ENCODE results near the gene TRAPPC10. TPM values are rescaled to one million over a fixed set of nuclear protein-coding genes. Genes with fewer than 3 reads are reported as not detected.

The TRAPPC10 gene
- total RNA-seq, 1 donor from 2014 or later = 20.0 TPM

DNA sequence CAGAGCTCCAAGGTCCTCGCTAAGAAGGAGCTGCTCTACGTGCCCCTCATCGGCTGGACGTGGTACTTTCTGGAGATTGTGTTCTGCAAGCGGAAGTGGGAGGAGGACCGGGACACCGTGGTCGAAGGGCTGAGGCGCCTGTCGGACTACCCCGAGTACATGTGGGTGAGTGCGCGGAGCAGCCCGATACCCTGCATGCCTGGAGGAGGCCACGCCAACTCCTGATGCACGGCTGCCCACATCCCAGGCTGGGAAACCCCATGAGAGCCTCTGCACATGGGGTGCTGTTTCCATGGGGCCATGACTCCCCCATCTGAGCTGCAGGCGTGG is 43.0 kb upstream of the TRAPPC10 start:
- no peak overlapping the region for H3K4me3 ChIP-seq (ENCODE audit: low read depth, low read length)
- DNase-seq (ENCODE audit: low read depth) = no peak
- TF ChIP-seq, protein P1, sequence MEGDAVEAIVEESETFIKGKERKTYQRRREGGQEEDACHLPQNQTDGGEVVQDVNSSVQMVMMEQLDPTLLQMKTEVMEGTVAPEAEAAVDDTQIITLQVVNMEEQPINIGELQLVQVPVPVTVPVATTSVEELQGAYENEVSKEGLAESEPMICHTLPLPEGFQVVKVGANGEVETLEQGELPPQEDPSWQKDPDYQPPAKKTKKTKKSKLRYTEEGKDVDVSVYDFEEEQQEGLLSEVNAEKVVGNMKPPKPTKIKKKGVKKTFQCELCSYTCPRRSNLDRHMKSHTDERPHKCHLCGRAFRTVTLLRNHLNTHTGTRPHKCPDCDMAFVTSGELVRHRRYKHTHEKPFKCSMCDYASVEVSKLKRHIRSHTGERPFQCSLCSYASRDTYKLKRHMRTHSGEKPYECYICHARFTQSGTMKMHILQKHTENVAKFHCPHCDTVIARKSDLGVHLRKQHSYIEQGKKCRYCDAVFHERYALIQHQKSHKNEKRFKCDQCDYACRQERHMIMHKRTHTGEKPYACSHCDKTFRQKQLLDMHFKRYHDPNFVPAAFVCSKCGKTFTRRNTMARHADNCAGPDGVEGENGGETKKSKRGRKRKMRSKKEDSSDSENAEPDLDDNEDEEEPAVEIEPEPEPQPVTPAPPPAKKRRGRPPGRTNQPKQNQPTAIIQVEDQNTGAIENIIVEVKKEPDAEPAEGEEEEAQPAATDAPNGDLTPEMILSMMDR (conservative IDR thresholded peaks at IDR 0.05; ENCODE audit: low read depth, low read length) = no peak

DNA sequence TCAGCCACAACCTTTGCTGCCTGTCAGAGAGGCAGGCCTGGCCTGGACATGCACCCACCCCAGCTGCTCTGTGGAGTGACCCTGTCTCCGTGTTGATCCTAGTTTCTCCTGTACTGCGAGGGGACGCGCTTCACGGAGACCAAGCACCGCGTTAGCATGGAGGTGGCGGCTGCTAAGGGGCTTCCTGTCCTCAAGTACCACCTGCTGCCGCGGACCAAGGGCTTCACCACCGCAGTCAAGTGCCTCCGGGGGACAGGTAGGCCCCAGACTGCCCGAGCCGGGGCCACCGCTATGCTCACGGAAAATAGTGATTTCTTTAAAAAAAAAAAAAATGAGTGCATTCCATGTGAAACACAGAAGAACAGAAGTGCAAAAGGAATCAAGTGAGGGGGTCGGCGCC is 41.6 kb upstream of the TRAPPC10 start:
- TF ChIP-seq, protein P1 (conservative IDR thresholded peaks at IDR 0.05; ENCODE audit: low read depth, low read length) = no peak
- no peak for DNase-seq (ENCODE audit: low read depth)

DNA sequence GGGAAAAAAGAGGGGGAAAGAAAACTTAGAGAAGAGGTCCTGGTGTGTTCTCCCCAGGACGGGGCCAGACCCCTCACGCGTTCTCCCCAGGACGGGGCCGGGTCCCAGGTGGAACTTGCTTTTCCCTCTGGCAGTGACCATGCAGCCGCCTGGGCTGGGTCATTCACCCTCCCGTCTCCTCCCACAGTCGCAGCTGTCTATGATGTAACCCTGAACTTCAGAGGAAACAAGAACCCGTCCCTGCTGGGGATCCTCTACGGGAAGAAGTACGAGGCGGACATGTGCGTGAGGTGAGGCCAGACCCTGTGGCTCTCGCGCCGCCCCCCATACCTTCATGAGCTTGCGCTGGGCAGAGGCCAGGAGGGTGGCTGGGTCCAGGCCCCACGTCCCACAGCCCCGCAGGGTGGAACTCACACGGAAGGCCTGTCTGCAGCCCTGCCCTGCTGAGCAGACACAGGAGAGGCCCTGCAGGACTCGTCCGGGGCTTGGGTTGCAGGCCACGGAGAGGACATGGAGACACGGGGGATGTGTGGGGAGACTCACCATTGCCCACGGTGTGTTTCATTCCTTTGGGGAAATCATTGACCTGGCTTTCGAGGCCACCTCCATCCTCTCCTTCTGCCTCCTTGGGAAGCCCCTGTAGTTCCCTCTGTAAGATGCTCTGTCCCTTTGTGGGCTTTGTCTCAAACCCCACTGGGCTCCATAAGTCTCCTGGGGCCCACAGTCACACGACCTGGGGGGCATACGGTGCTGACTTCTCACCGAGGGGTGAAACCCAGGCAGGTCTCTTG is 40.7 kb upstream of the TRAPPC10 start:
- DNase-seq (ENCODE audit: low read depth) = no peak

More for the DNA sequence above, 41.6 kb upstream of the TRAPPC10 start:
- no peak overlapping the region for H3K4me3 ChIP-seq (ENCODE audit: low read depth, low read length)

DNA sequence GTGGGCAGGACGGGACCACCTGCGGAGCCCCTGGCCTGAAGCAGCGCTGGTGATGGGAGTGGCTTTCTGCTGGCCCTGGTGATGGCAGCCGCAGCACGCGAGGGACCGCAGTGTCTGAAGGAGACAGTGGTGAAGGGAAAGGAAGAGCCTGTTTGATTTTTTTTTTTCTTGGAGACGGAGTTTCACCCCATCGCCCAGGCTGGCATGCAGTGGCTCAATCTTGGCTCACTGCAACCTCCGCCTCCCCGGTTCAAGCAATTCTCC is 40.2 kb upstream of the TRAPPC10 start:
- no peak for DNase-seq (ENCODE audit: low read depth)
- no peak overlapping the region for H3K4me3 ChIP-seq (ENCODE audit: low read depth, low read length)
- TF ChIP-seq, protein P1 (conservative IDR thresholded peaks at IDR 0.05; ENCODE audit: low read depth, low read length) = no peak

More for the DNA sequence above, 40.7 kb upstream of the TRAPPC10 start:
- H3K4me3 ChIP-seq (ENCODE audit: low read depth, low read length) = no peak overlapping the region
- TF ChIP-seq, protein P1 (conservative IDR thresholded peaks at IDR 0.05; ENCODE audit: low read depth, low read length) = no peak

DNA sequence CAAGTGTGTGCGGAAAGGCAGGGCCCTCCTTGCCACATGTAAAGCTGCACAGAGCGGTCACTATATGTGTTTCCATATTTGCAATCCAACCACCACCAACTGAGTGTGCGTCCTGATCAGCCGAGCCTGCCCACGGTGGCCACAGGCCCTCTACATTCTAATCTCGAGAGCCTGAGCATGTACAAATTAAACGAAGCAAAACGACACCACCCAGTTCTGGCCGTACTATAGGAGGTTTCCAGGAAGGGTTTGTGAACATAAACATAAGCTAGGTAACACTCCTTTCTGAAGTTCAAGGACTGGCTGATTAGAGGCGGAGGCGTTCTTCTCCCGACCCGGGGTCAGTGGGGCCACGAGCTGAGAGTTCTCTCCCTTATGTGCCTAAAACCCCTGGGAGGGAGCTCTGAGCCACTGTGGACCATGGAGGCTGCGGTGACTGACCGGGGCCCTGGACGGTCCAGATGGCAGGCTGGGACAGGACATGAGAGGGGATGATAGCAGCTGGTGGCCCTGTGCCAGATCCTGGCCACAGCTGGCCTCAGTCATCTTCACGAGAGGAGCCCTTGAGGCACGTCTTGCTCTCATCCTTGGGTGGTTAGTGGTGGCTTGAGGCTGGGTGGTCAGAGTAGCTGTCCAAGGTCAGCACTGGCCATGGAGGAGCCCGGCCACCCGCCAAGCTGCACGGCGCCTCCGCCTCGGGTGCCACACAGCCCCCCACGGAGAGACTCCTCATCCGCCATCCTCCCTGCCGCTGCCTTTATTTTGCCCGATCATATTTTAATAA is 39.1 kb upstream of the TRAPPC10 start:
- no peak for DNase-seq (ENCODE audit: low read depth)
- H3K4me3 ChIP-seq (ENCODE audit: low read depth, low read length) = no peak overlapping the region
- TF ChIP-seq, protein P1 (conservative IDR thresholded peaks at IDR 0.05; ENCODE audit: low read depth, low read length) = no peak

DNA sequence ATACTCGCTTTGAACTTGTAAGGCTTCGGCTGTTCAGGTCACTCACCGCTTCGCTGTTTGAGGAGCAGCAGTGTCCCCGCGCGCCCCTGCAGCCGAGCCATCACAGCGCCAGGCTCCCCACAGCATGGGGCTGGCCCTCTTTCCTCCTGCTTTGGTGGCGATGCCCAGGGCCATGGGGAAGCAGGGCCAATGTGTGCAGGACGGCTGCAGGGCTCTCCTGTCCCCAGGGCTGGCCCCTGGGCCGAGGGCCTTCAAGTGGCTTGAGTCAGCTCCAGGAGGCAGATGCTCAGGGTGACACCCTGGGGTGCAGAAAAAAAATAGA is 38.5 kb upstream of the TRAPPC10 start:
- TF ChIP-seq, protein P1 (conservative IDR thresholded peaks at IDR 0.05; ENCODE audit: low read depth, low read length) = no peak
- H3K4me3 ChIP-seq (ENCODE audit: low read depth, low read length) = no peak overlapping the region
- no peak for DNase-seq (ENCODE audit: low read depth)
